HT1080 (cell line): ENCODE measurements around the gene RHBG. TPM values are rescaled to one million over a fixed set of nuclear protein-coding genes. Genes with fewer than 3 reads are reported as not detected.
"Not testable (repeated sequence)": the region's sequence is repeated elsewhere in the genome, so short reads cannot be mapped to it uniquely, and the experiment has no call there.

ENCODE experiments used
- DNase-seq: peaks from one replicate; pipeline ENCODE4 v3.0.0-alpha.2; 2015; ENCODE audit warnings: low read depth
- polyA plus RNA-seq, 2 experiments: library from polyadenylated mRNA; depleted of rRNA; stranded (reverse); fragments of >200 nt; gene quantifications; 2 replicates each; pipeline ENCODE4 v1.2.3, GENCODE V29; 2015
- total RNA-seq: library from RNA; depleted of rRNA; stranded (reverse); fragments of >200 nt; shearing (Covaris generic); gene quantifications from 2 replicates; pipeline ENCODE4 v1.2.3, GENCODE V29; 2014; rRNA removed

RHBG gene, protein sequence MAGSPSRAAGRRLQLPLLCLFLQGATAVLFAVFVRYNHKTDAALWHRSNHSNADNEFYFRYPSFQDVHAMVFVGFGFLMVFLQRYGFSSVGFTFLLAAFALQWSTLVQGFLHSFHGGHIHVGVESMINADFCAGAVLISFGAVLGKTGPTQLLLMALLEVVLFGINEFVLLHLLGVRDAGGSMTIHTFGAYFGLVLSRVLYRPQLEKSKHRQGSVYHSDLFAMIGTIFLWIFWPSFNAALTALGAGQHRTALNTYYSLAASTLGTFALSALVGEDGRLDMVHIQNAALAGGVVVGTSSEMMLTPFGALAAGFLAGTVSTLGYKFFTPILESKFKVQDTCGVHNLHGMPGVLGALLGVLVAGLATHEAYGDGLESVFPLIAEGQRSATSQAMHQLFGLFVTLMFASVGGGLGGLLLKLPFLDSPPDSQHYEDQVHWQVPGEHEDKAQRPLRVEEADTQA
- not detected in 2 replicates for total RNA-seq
- polyA plus RNA-seq (2015; cell fraction: cytosol; rRNA removed): not detected in 2 replicates
- not detected in 2 replicates for polyA plus RNA-seq (2015; cell fraction: nucleus; rRNA removed)

- no peak for DNase-seq
Observed at GRCh38 chr1:156368889-156369684, at the start of gene RHBG. TSS of gene RHBG (plus strand) at chr1:156369211. CDS start at chr1:156369250, 39 bp downstream.

DNA sequence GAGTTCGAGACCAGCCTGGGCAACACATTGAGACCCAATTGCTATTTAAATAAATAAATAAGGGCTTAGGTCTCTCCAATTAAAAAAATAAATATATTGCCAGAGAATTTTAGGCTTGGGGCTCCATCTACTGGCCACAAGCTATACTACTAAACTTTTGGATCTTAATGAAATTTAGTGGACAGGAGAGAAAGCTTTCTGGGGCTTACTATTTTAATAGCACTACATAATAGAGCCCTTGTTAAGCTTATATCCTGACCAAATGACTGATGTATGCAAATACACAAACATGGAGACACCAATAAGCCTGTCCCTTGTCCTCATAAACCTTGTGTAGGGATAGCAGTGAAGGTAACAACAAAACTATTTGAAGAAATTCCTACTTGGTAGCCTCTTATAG lies 49.3 kb upstream of the RHBG start:
- no peak for DNase-seq

DNA sequence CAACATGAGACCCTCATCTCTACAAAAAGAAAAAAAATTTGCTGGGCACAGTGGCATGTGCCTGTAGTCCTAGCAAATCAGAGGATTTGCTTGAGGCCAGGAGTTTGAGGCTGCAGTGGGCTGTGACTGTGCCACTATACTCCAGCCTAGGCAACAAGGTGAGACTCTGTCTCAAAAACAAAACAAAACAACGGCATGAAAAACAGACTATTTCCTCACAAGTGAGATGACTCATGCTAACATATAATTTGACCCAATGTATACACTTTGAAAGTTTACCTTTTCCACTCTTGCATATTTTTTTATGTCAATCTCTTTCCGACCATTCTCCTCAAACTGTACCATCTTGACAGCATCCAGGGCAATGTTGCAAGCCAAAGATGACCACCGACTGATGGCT lies 48.5 kb upstream of the RHBG start:
- no peak for DNase-seq

DNA sequence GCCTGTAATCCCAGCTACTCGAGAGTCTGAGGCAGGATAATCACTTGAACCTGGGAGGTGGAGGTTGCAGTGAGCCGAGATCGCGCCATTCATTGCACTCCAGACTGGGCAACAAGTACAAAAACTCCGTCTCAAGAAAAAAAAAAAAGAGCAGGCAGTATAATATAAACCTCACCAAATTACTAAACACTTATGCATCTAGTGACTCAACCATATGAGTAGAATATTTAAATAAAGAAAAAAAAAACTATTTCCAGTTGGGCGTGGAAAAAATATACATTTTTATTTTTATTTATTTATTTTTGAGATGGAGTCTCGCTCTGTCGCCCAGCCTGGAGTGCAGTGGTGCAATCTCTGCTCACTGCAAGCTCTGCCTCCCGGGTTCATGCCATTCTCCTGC lies 45.8 kb upstream of the RHBG start:
- not testable (repeated sequence) for DNase-seq

DNA sequence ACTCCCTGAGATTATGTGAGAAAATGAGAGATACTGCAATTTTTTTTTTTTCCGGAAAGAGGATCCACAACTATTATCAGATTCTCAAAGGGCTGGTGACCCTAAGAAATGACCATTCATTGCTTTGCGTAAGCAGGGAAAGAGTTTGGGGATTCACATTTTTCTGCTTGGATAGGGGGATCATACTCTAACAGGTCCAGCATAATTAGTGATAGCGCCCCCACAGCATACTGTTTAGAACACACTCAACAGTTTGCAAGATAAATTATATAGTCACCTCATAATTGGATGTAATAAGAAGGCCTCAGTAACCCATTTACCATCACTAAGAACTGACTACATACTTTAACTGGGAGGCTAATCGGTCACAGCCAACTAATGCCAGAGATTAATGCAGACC lies 32.8 kb upstream of the RHBG start:
- no peak for DNase-seq

GRCh38 chr1:156337052-156337887 lies 31.7 kb upstream of the RHBG start:
- no peak for DNase-seq

DNA sequence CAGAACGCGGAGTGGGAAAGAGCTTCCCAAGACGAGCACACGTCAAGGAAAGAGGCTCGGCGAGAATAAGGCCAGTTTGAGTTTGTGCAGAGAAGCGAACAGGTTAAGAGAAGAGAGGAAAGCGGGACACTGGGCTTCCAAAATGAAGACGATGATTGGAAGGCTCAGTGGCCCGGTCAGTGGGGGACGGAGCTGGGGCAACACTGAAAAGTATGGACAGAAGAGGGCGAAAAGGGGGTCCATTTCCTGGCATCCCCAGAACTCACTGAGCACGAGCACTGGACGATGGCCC lies 31.2 kb upstream of the RHBG start:
- no peak for DNase-seq

- DNase-seq: peak; percentile 100
Observed at GRCh38 chr1:156338180-156338976, 30.6 kb upstream of the RHBG start, which contains the start of the genes CCT3 and TSACC. TSS of gene CCT3 (minus strand) at chr1:156338292. CDS start at chr1:156338184, 108 bp downstream. TSS of gene TSACC (plus strand) at chr1:156338526. CDS start at chr1:156339758, 1,232 bp downstream.

- no peak for DNase-seq
Observed at GRCh38 chr1:156342166-156342955, 26.6 kb upstream of the RHBG start.

DNA sequence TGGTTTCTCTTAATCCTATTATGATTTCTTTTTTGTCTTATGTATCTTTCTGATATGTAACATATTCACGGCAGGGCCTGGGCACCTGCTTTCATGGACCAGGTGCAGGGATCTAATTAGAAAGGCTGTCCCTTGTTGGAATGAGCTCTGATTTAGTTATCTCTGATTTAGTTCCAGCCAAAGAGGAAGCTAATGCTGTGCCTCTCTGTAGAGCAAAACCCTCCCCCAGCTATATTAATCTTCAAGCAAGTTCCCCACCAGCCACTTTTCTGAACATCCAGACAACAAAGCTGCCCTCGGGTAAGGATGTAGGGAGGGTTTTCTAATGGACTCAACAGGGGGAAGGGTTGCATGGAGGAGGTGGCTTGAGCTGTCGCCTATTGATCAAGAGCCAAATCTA lies 24.6 kb upstream of the RHBG start:
- no peak for DNase-seq

DNA sequence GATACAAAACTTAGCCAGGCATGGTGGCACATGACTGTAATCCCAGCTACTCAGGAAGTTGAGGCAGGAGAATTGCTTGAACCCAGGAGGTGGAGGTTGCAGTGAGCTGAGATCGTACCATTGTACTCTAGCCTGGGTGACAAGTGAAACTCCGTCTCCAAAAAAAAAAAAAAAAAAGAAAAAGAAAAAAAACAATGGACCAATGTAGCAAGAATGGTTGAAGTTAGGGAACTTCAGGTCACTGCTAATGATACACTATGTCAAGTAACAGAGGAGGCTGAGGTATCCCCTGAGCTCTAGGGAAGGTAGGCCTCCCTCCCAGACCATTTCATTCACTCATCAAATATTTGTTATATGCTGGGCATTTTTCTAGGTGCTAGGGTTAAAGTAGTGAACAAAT lies 23.0 kb upstream of the RHBG start:
- DNase-seq: not testable (repeated sequence)

- no peak for DNase-seq
Observed at GRCh38 chr1:156346636-156347035, 22.4 kb upstream of the RHBG start.

DNA sequence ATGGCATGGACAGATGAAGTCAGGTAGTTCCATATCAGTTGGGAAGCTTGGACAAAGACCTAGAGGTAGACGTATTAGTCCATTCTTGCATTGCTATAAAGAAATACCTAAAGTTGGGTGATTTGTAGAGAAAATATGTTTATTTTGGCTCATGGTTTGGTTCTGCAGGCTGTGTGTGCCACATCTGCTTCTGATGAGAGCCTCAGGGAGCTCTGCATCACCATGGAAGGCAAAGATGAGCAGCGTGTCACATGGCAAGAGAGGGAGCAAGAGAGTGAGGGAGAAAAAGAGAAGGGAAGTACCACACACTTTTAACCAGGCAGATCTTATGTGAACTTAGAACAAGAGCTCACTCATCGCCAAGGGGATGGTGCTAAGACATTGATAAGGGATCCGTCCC lies 21.7 kb upstream of the RHBG start:
- DNase-seq: no peak

DNA sequence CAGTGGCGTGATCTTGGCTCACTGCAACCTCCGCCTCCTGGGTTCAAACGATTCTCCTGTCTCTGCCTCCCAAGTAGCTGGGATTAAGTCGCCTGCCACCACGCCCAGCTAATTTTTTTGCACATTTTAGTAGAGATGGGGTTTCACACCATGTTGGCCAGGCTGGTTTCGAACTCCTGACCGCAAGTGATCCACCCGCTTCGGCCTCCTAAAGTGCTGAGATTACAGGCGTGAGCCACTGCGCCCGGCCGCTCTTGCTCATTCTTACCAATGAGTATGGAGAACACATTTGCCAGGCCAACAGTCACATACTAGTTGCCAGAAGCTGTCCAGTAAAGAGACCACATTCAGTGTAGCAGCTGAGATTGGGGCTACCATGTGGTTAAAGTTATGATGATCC lies 16.5 kb upstream of the RHBG start:
- DNase-seq: not testable (repeated sequence)

- no peak for DNase-seq
Observed at GRCh38 chr1:156356262-156356874, 12.6 kb upstream of the RHBG start.

GRCh38 chr1:156356875-156357534 lies 12.0 kb upstream of the RHBG start:
- peak; percentile 26 for DNase-seq

DNA sequence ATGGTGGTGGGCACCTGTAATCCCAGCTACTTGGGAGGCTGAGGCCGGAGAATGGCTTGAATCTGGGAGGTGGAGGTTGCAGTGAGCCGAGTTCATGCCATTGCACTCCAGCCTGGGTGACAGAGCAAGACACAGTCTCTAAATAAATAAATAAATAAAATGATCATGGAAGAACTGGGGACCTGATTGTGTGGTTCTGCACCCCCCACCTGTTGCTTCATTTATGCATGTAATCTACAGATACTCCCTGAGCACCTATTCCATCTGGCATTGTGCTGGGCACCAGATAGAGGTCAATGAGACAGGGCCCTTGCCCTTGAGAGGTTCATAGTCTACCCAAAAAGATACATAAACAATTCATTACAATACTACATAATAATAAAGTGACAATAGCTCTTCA lies 11.0 kb upstream of the RHBG start:
- no peak for DNase-seq

- no peak for DNase-seq
Observed at GRCh38 chr1:156358641-156359040, 10.4 kb upstream of the RHBG start.

GRCh38 chr1:156359249-156359648 lies 9.8 kb upstream of the RHBG start:
- peak; percentile 36 for DNase-seq
